HUDEP-2 (cell line): ENCODE measurements around the gene ZBTB7C.

Experiments
- DNase-seq, 76 experiments: peaks; one replicate each; lab custom pipeline; 2025; ENCODE audit not compliant: unreplicated experiment in 76 of 76; lab: John Stamatoyannopoulos, UW

The ZBTB7C gene

GRCh38 chr18:48393170-48393569 is 16.0 kb downstream of the ZBTB7C start:
- no peak for DNase-seq

GRCh38 chr18:48392268-48392667 is 16.9 kb downstream of the ZBTB7C start:
- DNase-seq: no peak

- no peak for DNase-seq
Observed at GRCh38 chr18:48391868-48392267, 17.3 kb downstream of the ZBTB7C start.

GRCh38 chr18:48390641-48391040 is 18.5 kb downstream of the ZBTB7C start:
- DNase-seq: no peak

- DNase-seq: no peak
Observed at GRCh38 chr18:48388478-48388877, 20.7 kb downstream of the ZBTB7C start.

- DNase-seq: no peak
Observed at GRCh38 chr18:48387300-48387699, 21.9 kb downstream of the ZBTB7C start.

- DNase-seq: no peak
Observed at GRCh38 chr18:48385596-48385995, 23.6 kb downstream of the ZBTB7C start.

GRCh38 chr18:48376934-48377333 is 32.2 kb downstream of the ZBTB7C start:
- DNase-seq: no peak

GRCh38 chr18:48376406-48376805 is 32.8 kb downstream of the ZBTB7C start:
- DNase-seq: no peak

GRCh38 chr18:48375150-48375800 is 33.9 kb downstream of the ZBTB7C start:
- DNase-seq: no peak

GRCh38 chr18:48374423-48375149 is 34.6 kb downstream of the ZBTB7C start:
- peak in 3 of 76 experiments; percentile 3 to 14 (median 14) for DNase-seq

GRCh38 chr18:48371854-48372602 is 37.2 kb downstream of the ZBTB7C start:
- DNase-seq: no peak

- no peak for DNase-seq
Observed at GRCh38 chr18:48367557-48367956, 41.6 kb downstream of the ZBTB7C start.

- no peak for DNase-seq
Observed at GRCh38 chr18:48365965-48366364, 43.2 kb downstream of the ZBTB7C start.

GRCh38 chr18:48364146-48364545 is 45.0 kb downstream of the ZBTB7C start:
- DNase-seq: no peak

GRCh38 chr18:48363175-48363574 is 46.0 kb downstream of the ZBTB7C start:
- DNase-seq: no peak

- DNase-seq: no peak
Observed at GRCh38 chr18:48361801-48362200, 47.4 kb downstream of the ZBTB7C start.

- DNase-seq: no peak
Observed at GRCh38 chr18:48360376-48361021, 48.7 kb downstream of the ZBTB7C start.

- no peak for DNase-seq
Observed at GRCh38 chr18:48359626-48360025, 49.6 kb downstream of the ZBTB7C start.

GRCh38 chr18:48358868-48359267 is 50.3 kb downstream of the ZBTB7C start:
- DNase-seq: no peak
